ENCODE measurements around the gene FADS2. TPM values are rescaled to one million over a fixed set of nuclear protein-coding genes. Genes with fewer than 3 reads are reported as not detected.
A peak's percentile ranks its signal among the peaks of the same experiment; 100 is the strongest.

FADS2 gene
- total and polyA plus RNA-seq, 9 of the 15 experiments (the other 6 are each of a cell fraction or from before 2014, with no cell fraction given), result 2.9 to 42.8 (median 16.2) TPM

DNA sequence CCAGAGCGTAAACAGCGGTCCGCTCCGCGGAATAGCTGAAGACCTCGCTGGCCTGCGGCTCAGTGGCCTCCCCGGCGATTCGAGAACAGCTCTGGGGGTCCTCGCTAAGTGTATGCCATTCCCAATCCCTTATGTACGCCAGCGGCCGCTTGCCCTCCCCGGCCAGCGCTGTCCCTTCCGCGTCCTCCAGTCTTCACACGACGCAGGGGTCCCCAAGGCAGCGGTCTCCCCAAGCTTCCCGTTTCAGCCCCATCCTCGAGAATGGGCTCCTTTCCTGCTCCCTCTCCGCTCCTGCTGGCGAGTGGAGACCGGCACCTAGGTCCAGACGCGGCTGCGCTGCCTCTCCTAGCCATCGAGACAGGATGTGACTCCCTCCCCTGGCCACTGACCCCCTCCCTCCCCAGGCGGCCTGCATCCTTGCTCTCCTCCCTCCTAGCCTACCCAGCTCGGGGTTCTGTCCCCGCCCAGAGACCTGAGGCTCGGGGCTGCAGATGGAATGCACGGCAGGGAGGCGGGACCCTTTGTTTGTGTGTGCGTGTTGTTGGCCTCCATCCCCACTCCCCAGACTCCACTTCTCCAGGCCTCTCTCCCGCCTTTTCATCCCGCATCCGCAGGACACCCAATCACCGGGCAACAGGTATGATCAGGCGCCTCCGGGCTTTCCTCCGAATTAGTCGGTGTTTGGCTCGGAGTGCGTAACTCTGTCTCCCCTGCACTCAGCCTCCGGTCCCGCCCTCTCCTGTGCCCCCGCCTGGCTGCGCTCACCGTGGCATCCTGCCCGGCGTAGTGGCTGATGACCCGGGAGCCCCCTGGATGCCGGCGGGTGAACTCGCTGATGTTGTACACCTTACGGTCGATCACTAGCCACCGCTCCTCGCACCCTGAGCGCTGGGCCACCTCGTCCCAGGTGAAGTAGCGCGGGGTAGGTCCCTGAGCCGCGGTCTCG is 12.0 kb upstream of the FADS2 start (continued):
- TF ChIP-seq, protein P1, sequence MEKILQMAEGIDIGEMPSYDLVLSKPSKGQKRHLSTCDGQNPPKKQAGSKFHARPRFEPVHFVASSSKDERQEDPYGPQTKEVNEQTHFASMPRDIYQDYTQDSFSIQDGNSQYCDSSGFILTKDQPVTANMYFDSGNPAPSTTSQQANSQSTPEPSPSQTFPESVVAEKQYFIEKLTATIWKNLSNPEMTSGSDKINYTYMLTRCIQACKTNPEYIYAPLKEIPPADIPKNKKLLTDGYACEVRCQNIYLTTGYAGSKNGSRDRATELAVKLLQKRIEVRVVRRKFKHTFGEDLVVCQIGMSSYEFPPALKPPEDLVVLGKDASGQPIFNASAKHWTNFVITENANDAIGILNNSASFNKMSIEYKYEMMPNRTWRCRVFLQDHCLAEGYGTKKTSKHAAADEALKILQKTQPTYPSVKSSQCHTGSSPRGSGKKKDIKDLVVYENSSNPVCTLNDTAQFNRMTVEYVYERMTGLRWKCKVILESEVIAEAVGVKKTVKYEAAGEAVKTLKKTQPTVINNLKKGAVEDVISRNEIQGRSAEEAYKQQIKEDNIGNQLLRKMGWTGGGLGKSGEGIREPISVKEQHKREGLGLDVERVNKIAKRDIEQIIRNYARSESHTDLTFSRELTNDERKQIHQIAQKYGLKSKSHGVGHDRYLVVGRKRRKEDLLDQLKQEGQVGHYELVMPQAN (IDR thresholded peaks at IDR 0.05; ENCODE audit: borderline replicate concordance), result peak; percentile 30; the same call in 1 of the 2 replicates
- no peak for TF ChIP-seq POLR2H (tag; IDR thresholded peaks at IDR 0.05; ENCODE audit: low read depth)
- TF ChIP-seq ZNF316 (IDR thresholded peaks at IDR 0.05), result no peak
- no peak for TF ChIP-seq HBP1 (CRISPR knock-in tag; IDR thresholded peaks at IDR 0.05)
- TF ChIP-seq PTBP1 (IDR thresholded peaks at IDR 0.05; ENCODE audit: low read depth, low read length), result no peak
- TF ChIP-seq, protein P2, sequence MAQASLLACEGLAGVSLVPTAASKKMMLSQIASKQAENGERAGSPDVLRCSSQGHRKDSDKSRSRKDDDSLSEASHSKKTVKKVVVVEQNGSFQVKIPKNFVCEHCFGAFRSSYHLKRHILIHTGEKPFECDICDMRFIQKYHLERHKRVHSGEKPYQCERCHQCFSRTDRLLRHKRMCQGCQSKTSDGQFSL (CRISPR knock-in tag; IDR thresholded peaks at IDR 0.05), result no peak
- TF ChIP-seq, protein P2 (tag; IDR thresholded peaks at IDR 0.05), result no peak
- TF ChIP-seq NBN (IDR thresholded peaks at IDR 0.05; ENCODE audit: low read depth), result no peak
- no peak for TF ChIP-seq ZNF584 (CRISPR knock-in tag; IDR thresholded peaks at IDR 0.05; ENCODE audit: low read depth)
- no peak for TF ChIP-seq ELK3 (CRISPR knock-in tag; IDR thresholded peaks at IDR 0.05)
- no peak for TF ChIP-seq SAFB (IDR thresholded peaks at IDR 0.05; ENCODE audit: borderline replicate concordance, low read depth, low read length)
